NCI-H1105 treated with DMSO at 0.1 percent for 48 hours (cell line): ENCODE results near the gene PRDX2.

Source experiments
- DNase-seq: peaks from one replicate; lab custom pipeline; 2025; lab: John Stamatoyannopoulos, UW

PRDX2 gene

GRCh38 chr19:12779162-12779993 is 22.2 kb downstream of the PRDX2 start:
- peak; percentile 31 for DNase-seq

DNA sequence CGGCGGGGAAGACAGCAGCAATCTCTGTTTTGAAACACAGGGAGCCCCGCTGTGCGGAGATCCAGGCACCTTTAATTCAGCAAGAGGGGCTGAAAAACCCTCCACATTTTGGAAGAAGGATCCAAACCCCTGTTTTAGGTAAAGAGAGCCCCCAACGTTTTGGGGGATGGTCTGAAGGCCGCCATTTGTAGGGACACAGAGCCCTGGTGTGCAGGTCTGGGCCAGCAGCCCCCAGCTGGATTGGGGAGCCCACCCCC is 22.8 kb downstream of the PRDX2 start:
- DNase-seq, result no peak

DNA sequence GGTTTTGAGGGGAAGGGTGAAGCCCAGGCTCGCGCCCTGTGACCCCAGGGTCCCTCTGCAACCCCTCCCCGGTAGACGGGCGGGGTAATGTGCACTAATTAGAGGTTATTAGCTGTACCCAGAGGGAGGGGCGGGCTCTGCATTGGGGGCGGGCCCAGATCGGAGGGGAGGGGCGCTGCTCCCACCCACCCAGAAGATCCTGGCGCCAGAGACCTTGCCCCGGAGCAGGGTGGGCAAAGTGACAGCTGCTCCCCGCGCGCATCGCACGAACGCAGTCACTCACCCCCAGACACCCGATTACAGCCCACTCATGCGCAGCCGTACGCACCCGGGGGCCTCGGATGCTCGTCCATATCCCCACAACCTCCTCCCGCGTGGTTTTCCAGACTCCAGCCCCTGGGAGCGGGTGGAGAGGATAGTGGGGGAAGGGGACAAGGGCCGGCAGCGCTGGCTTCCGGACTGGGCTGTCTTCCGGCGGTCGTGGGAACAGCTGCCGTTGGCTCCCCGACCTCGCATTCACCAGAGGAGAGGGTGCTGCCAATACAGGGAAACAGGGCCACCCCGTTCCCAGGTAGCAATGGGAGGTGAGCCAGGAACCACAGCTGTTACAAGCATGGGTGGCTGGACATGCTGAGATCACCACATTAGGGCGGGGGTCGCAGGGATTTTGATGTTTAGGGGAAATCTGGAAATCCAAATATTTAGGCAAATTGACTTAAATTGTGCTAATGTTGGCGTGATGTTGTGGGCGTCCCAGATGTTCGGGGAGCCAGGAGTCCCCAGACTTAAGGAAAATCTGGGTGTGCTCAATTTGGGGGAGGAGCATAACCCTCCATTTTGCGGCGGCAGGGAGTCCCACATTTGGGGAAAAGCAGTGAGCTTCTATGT is 23.3 kb downstream of the PRDX2 start:
- peak; percentile 79 for DNase-seq

GRCh38 chr19:12777217-12778016 is 24.2 kb downstream of the PRDX2 start:
- DNase-seq, result peak; percentile 76

- DNase-seq, result peak; percentile 94
These were observed 26.7 kb downstream of the PRDX2 start, which contains the start of gene HOOK2 for GRCh38 chr19:12774588-12775555. HOOK2 (minus strand) TSS chr19:12775552; CDS start chr19:12775449, 103 bp downstream.

DNA sequence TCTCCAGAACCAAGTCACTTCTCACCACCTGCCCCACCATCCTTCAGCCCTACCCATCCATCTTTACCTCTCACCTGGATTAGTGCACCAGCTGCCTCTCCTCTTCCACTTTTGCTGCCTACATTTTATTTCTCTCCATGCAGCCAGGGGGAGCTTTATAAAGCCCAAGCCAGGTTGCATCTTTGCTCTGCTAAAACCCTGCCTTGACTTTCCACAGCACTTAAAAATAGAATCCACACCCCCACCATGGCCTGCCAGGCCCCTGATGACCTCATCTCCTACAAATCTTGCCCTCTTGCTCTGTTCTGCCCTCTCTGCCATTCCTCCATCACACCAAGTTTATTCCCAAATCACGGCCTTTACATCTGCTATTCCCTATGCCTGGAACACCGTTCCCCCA is 28.0 kb downstream of the PRDX2 start:
- DNase-seq, result no peak

- DNase-seq, result no peak
These were observed 29.3 kb downstream of the PRDX2 start for GRCh38 chr19:12772323-12772722.

DNA sequence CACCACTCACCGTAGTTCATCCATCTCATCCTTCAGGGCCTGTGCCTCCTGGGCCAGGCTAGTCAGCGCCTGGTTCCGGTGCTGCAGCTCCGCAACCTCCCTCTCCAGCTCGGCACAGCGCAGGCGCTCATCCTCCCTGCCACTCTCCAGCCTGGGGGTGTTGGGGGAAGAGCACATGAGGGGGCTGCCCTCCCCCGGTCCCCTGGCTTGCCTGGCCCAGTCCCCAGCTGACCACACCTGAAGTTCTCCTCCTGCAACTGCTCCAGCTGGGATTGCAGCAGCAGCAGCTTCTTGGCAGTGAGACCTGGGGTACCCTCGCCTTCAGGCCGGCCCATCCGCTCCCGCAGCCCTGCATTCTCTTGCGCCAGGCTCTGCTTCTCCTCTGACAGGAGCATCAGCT is 30.7 kb downstream of the PRDX2 start:
- no peak for DNase-seq

DNA sequence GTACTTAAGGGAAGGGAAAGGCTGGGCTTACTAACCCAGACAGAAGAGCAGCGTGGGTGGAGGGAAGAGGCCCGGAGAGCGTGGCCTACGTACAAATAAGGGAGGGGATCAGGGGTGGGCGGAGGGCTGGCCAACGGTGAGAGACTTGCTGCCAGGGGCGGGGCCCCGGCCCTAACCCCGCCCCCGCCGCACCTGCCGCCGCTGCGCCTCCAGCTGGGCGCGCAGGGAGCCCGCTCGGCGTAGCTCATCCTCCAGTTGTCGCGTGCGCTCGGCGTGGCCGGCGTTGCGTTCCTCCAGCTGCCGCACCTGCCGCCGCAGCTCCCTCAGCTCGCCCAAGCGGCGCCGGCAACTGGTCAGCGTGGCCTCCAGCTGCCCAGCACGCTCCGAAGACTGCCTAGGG is 31.9 kb downstream of the PRDX2 start:
- no peak for DNase-seq

DNA sequence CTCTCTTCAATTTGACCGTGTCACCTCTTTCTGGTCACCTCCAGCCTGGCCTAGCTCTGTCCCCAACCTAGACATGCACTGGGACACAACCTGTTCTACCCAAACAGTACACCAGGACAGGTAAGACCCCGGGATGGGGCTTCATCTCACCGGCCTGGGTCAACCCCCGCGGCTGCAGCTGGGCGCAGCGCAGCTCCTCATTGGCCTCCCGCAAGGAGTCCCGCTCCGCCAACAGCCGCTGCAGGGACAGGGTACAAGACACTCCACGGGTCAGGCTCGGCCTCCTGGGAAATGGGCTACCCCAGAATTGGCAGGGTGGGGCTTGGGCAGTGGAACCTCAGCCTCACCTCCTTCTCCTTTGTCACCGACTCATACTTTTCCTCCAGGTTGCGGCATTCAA is 33.9 kb downstream of the PRDX2 start:
- DNase-seq, result no peak

- DNase-seq, result no peak
These were observed 34.5 kb downstream of the PRDX2 start for GRCh38 chr19:12767150-12767549.

DNA sequence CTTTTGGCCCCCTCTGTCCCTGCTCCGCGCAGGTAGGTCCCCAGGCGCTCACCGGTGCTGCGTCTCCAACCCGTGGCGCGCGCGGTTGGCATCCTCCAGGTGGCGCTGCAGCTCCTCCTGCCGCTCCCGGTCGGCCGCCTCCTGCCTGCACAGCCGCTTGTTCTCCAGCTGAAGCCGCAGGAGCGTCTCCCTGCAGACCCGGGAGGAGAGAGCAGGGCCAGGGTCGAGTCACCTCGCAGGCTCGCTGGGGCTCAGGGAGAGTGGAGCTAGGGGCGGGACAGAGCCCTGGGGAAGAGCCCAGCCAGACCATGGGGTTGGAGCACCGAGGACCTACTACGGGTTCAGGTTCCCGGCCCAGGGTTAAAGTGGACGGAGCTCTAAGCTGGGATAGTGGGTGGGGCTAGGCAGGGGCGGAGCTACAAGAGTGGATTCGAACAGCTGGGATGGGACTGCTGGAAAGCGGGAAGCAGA is 35.5 kb downstream of the PRDX2 start:
- DNase-seq, result no peak

DNA sequence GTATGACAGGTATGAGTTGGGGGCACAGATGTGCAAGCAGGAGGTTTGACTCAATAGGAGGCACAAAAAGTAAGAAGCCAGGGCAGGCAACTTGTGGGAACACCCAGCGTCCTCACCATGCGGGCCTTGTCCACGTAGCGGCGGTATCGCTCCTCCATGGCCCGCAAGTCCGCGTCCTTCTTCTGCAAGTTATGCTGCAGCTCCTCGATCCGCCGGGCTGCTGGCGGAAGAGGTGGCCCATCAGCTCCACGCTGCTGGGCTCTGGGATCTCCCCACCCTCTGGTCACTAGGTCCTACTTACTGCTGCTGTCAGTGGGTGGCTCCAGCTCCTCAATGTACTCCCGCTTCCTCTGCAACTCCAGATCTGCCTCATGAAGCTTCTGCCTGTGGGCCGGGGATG is 36.9 kb downstream of the PRDX2 start:
- no peak for DNase-seq

DNA sequence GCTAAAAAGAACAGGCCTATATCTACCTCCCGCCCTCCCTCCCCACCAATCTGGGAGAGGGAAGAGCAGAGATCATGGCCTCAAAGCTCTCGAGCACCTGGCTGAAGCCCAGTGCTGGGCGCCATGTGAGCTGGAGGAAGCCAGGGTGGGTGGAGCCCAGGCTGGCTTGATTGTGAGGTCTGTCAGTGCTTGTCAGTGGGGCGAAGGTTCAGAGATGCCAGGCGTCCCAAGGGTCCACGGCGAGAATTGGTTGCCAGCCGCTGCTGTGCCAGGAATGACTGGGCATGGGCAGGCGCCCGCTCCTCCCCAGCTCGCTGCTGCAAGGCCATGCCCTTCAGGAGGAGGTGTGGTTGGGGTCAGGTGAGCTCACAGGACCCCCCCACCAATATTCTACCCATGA is 38.5 kb downstream of the PRDX2 start:
- DNase-seq, result no peak

DNA sequence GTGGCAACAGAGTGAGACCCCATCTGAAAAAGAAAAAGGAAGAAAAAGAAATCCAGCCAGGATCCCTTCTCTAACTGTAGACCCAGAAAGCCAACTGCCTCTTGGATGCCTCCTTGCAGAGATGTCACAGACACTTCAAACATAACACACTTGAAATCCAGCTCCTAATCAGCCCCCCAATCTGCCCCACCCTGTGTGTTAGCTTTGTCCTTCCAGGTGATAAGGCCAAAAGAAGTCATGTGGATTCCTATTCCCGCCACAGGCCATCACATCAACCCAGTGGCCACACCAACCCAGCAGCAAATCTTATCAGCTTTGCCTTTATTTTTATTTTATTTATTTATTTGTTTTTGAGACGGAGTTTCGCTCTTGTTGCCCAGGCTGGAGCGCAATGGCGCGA is 41.9 kb downstream of the PRDX2 start:
- no peak for DNase-seq

GRCh38 chr19:12757544-12758274 is 43.9 kb downstream of the PRDX2 start:
- DNase-seq, result peak; percentile 64

- no peak for DNase-seq
These were observed 45.3 kb downstream of the PRDX2 start for GRCh38 chr19:12756150-12756883.

DNA sequence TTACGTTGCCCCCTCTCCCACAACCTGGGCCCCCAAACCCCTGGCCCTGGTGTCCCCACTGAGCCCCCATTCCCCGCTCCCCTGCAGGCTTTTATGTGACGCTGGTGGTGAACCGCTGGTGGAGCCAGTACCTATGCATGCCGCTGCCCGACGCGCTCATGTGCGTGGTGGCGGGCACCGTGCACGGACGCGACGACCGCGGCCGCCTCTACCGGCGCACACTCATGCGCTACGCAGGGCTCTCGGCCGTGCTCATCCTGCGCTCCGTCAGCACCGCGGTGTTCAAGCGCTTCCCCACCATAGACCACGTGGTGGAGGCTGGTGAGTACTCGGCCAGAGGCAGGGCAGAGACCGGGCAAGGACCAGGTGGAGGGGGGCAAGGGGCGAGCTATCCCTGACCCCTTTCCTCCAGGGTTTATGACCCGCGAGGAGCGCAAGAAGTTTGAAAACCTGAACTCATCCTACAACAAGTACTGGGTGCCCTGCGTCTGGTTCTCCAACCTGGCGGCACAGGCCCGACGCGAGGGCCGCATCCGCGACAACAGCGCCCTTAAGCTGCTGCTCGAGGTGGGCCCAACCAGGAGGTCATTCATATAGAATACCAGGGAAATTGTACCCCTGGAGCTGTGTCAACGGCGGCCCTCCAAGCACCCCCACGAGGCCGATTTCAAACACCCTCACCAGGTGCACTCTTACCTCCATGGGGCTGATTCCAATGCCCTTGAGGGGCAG is 47.0 kb downstream of the PRDX2 start:
- DNase-seq, result no peak
